ENCODE measurements around the gene THOC7. TPM values are rescaled to one million over a fixed set of nuclear protein-coding genes. Genes with fewer than 3 reads are reported as not detected.

The THOC7 gene
- total and polyA plus RNA-seq, 4 experiments from 2014 or later = 40.2 to 142 (median 62.8) TPM

GRCh38 chr3:63803911-63804310, 59.7 kb downstream of the THOC7 start:
- Histone ChIP-seq H3K9me3 (ENCODE audit: control insufficient read depth in 1 of 2, low read length in 2 of 2) (no peaks in the 10 kb centered on the region), H3K4me3 (ENCODE audit: low read length in 2 of 2) (no peak overlapping the region), H3K27me3 (ENCODE audit: insufficient read depth, low read length) (no peaks in the 10 kb centered on the region), H3K27ac (ENCODE audit: low read depth, low read length) (no peak overlapping the region), H3K4me1 (ENCODE audit: insufficient read depth, low read length) (no peaks in the 10 kb centered on the region), H3K36me3 (ENCODE audit: insufficient read depth, low read length) (no peaks in the 10 kb centered on the region)
- Mint-ChIP-seq H3K27me3 (no peaks in the 10 kb centered on the region), H3K4me1 (no peaks in the 10 kb centered on the region), H3K36me3 (peaks cover 0 to 1% of the 10 kb centered on the region in 2 donors), H3K9me3 (no peaks in the 10 kb centered on the region), H3K4me3 (no peak overlapping the region), H3K27ac (no peak overlapping the region)
- DNase-seq = no peak
- POLR2A ChIA-PET (ENCODE audit: partially characterized antibody) = no interaction called here
- intact Hi-C loops (cut with micrococcal nuclease) = no loop called here
- CTCF ChIA-PET (ENCODE audit: partially characterized antibody) = no interaction called here

GRCh38 chr3:63800097-63800496, 63.5 kb downstream of the THOC7 start:
- Histone ChIP-seq H3K27ac (ENCODE audit: low read depth, low read length) (no peak overlapping the region), H3K4me3 (ENCODE audit: low read length in 2 of 2) (no peak overlapping the region), H3K4me1 (ENCODE audit: insufficient read depth, low read length) (no peaks in the 10 kb centered on the region), H3K9me3 (ENCODE audit: control insufficient read depth in 1 of 2, low read length in 2 of 2) (no peaks in the 10 kb centered on the region), H3K27me3 (ENCODE audit: insufficient read depth, low read length) (no peaks in the 10 kb centered on the region), H3K36me3 (ENCODE audit: insufficient read depth, low read length) (no peaks in the 10 kb centered on the region)
- POLR2A ChIA-PET (ENCODE audit: partially characterized antibody) = no interaction called here
- CTCF ChIA-PET (ENCODE audit: partially characterized antibody) = no interaction called here
- intact Hi-C loops (cut with micrococcal nuclease) = no loop called here
- Mint-ChIP-seq H3K27me3 (no peaks in the 10 kb centered on the region), H3K4me3 (no peak overlapping the region), H3K36me3 (no peaks in the 10 kb centered on the region), H3K9me3 (no peaks in the 10 kb centered on the region), H3K4me1 (no peaks in the 10 kb centered on the region), H3K27ac (no peak overlapping the region)
- no peak for DNase-seq

GRCh38 chr3:63798949-63799348, 64.7 kb downstream of the THOC7 start:
- ChIA-PET CTCF (ENCODE audit: partially characterized antibody) (no interaction called here), POLR2A (ENCODE audit: partially characterized antibody) (no interaction called here)
- no peaks in the 10 kb centered on the region for H3K4me1 Mint-ChIP-seq
- no peaks in the 10 kb centered on the region for H3K9me3 Mint-ChIP-seq
- H3K36me3 ChIP-seq (ENCODE audit: insufficient read depth, low read length) = no peaks in the 10 kb centered on the region
- DNase-seq = no peak
- no peak overlapping the region for H3K4me3 Mint-ChIP-seq
- intact Hi-C loops (cut with micrococcal nuclease) = no loop called here
- no peaks in the 10 kb centered on the region for H3K36me3 Mint-ChIP-seq
- H3K9me3 ChIP-seq (ENCODE audit: control insufficient read depth in 1 of 2, low read length in 2 of 2) = no peaks in the 10 kb centered on the region
- H3K27me3 ChIP-seq (ENCODE audit: insufficient read depth, low read length) = no peaks in the 10 kb centered on the region
- H3K4me1 ChIP-seq (ENCODE audit: insufficient read depth, low read length) = no peaks in the 10 kb centered on the region
- H3K27ac Mint-ChIP-seq = no peak overlapping the region
- H3K27ac ChIP-seq (ENCODE audit: low read depth, low read length) = no peak overlapping the region
- H3K4me3 ChIP-seq (ENCODE audit: low read length in 2 of 2) = no peak overlapping the region
- H3K27me3 Mint-ChIP-seq = no peaks in the 10 kb centered on the region

DNA sequence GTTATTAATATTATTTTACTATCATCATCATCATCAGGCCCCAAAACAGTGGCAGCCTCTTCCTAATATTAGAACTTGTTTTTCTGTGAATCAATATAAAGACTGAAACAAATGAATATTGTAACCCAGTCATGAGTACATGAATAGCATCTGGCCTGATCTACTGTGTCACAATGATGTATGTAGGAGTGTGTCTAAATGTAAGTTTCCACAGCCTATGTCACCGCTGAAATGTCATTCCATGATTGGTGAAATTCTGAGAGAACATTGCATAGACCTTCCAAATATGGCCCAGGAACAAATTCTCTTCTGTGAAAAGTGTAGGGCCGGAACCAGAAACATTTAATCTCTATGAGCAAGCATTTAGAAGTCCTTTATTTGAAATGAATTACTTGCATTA, 65.1 kb downstream of the THOC7 start:
- no peaks in the 10 kb centered on the region for H3K9me3 Mint-ChIP-seq
- no peak overlapping the region for H3K4me3 Mint-ChIP-seq
- H3K27me3 Mint-ChIP-seq = no peaks in the 10 kb centered on the region
- Histone ChIP-seq H3K27me3 (ENCODE audit: insufficient read depth, low read length) (no peaks in the 10 kb centered on the region), H3K4me1 (ENCODE audit: insufficient read depth, low read length) (no peaks in the 10 kb centered on the region), H3K27ac (ENCODE audit: low read depth, low read length) (no peak overlapping the region), H3K9me3 (ENCODE audit: control insufficient read depth in 1 of 2, low read length in 2 of 2) (no peaks in the 10 kb centered on the region), H3K4me3 (ENCODE audit: low read length in 2 of 2) (no peak overlapping the region), H3K36me3 (ENCODE audit: insufficient read depth, low read length) (no peaks in the 10 kb centered on the region)
- no peaks in the 10 kb centered on the region for H3K36me3 Mint-ChIP-seq
- ChIA-PET POLR2A (ENCODE audit: partially characterized antibody) (no interaction called here), CTCF (ENCODE audit: partially characterized antibody) (no interaction called here)
- DNase-seq = no peak
- no peak overlapping the region for H3K27ac Mint-ChIP-seq
- intact Hi-C loops (cut with micrococcal nuclease) = no loop called here
- no peaks in the 10 kb centered on the region for H3K4me1 Mint-ChIP-seq

DNA sequence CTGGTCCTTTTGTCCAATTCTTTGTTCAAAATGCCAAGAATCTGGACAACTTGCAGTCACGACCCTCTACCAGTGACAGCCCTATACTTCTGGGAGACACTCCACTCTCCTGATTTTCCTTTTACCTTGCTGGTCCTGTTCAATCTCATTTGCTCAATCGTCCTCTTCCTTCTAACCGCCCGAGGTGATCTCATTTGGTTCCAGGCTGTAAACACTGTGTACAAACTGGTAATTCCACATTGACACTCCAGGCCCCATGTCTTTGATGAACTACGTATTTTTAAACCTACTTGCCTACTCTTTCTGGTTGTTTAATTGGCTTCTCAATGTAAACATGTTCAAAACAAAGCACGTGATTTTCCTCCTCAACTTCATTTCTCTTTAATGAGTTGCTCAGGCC, 68.2 kb downstream of the THOC7 start:
- no peak for DNase-seq
- H3K27ac ChIP-seq (ENCODE audit: low read depth, low read length) = no peak overlapping the region
- H3K4me3 ChIP-seq (ENCODE audit: low read length in 2 of 2) = no peak overlapping the region
- H3K27me3 ChIP-seq (ENCODE audit: insufficient read depth, low read length) = no peaks in the 10 kb centered on the region
- Mint-ChIP-seq H3K4me3 (no peak overlapping the region), H3K9me3 (no peaks in the 10 kb centered on the region), H3K27me3 (no peaks in the 10 kb centered on the region), H3K36me3 (no peaks in the 10 kb centered on the region), H3K4me1 (no peaks in the 10 kb centered on the region), H3K27ac (no peak overlapping the region)
- CTCF ChIA-PET (ENCODE audit: partially characterized antibody) = no interaction called here
- POLR2A ChIA-PET (ENCODE audit: partially characterized antibody) = no interaction called here
- H3K9me3 ChIP-seq (ENCODE audit: control insufficient read depth in 1 of 2, low read length in 2 of 2) = no peaks in the 10 kb centered on the region
- intact Hi-C loops (cut with micrococcal nuclease) = no loop called here
- no peaks in the 10 kb centered on the region for H3K36me3 ChIP-seq (ENCODE audit: insufficient read depth, low read length)
- H3K4me1 ChIP-seq (ENCODE audit: insufficient read depth, low read length) = no peaks in the 10 kb centered on the region

GRCh38 chr3:63791974-63792373, 71.6 kb downstream of the THOC7 start:
- CTCF ChIA-PET (ENCODE audit: partially characterized antibody) = no interaction called here
- DNase-seq = no peak

More at GRCh38 chr3:63791974-63792373, 71.6 kb downstream of the THOC7 start:
- no peak overlapping the region for H3K27ac ChIP-seq (ENCODE audit: low read depth, low read length)
- no peak overlapping the region for H3K27ac Mint-ChIP-seq
- H3K9me3 Mint-ChIP-seq = peaks cover 0 to 4% (median 0%) of the 10 kb centered on the region in 8 donors
- H3K9me3 ChIP-seq (ENCODE audit: control insufficient read depth in 1 of 2, low read length in 2 of 2) = no peaks in the 10 kb centered on the region
- H3K36me3 Mint-ChIP-seq = no peaks in the 10 kb centered on the region
- H3K27me3 Mint-ChIP-seq = peaks cover 3 to 5% of the 10 kb centered on the region in 2 donors
- H3K27me3 ChIP-seq (ENCODE audit: insufficient read depth, low read length) = no peaks in the 10 kb centered on the region
- no peaks in the 10 kb centered on the region for H3K36me3 ChIP-seq (ENCODE audit: insufficient read depth, low read length)
- no peak overlapping the region for H3K4me3 ChIP-seq (ENCODE audit: low read length in 2 of 2)
- no peaks in the 10 kb centered on the region for H3K4me1 Mint-ChIP-seq
- POLR2A ChIA-PET (ENCODE audit: partially characterized antibody) = no interaction called here
- H3K4me3 Mint-ChIP-seq = no peak overlapping the region
- intact Hi-C loops (cut with micrococcal nuclease) = no loop called here
- H3K4me1 ChIP-seq (ENCODE audit: insufficient read depth, low read length) = no peaks in the 10 kb centered on the region

Other genes with a start within 250 kb of the THOC7 start
- gene SNTN, start 211.1 kb downstream of the THOC7 start, total RNA-seq = not detected
- gene SNTN, start 211.1 kb downstream of the THOC7 start, polyA plus RNA-seq = not detected
- gene C3orf49, start 44.5 kb downstream of the THOC7 start, total RNA-seq = not detected
- gene C3orf49, start 44.5 kb downstream of the THOC7 start, polyA plus RNA-seq = not detected
- gene ATXN7, start 62 bp upstream of the THOC7 start, total RNA-seq = 100 to 1,000 TPM; 153 to 160 TPM
- gene ATXN7, start 62 bp upstream of the THOC7 start, polyA plus RNA-seq = 10 to 100 TPM; 13.4 to 25.1 TPM
- not detected for gene SCAANT1, start 48.6 kb upstream of the THOC7 start, total RNA-seq
- not detected for gene SCAANT1, start 48.6 kb upstream of the THOC7 start, polyA plus RNA-seq
- gene PSMD6, start 159.7 kb upstream of the THOC7 start, total RNA-seq = 10 to 100 TPM; 65.7 to 68.1 TPM
- gene PSMD6, start 159.7 kb upstream of the THOC7 start, polyA plus RNA-seq = 100 to 1,000 TPM; 127 to 152 TPM